Ovary (tissue), 3 donors: ENCODE data around the gene GOLT1A.

Experiments
- POLR2A ChIP-seq: fragments of 450-650 bp; IDR thresholded peaks from one replicate; pipeline ENCODE4 v1.6.1; 2017; ENCODE audit warnings: antibody characterized with exemption, mild to moderate bottlenecking, moderate library complexity
- TF ChIP-seq, protein P1 (sequence below), 3 donors: fragments of 450-650 bp in 2 of 3; fragments of 200-600 bp in 1 of 3; IDR thresholded peaks; one replicate each; pipeline versions ENCODE4 v1.5.1 to v1.8.0; 2016 to 2022; ENCODE audit warnings: antibody characterized with exemption in 3 of 3, mild to moderate bottlenecking in 1 of 3
- donor health status: DM: no; HTN: no; CAD: no.

- TF ChIP-seq, protein P1, sequence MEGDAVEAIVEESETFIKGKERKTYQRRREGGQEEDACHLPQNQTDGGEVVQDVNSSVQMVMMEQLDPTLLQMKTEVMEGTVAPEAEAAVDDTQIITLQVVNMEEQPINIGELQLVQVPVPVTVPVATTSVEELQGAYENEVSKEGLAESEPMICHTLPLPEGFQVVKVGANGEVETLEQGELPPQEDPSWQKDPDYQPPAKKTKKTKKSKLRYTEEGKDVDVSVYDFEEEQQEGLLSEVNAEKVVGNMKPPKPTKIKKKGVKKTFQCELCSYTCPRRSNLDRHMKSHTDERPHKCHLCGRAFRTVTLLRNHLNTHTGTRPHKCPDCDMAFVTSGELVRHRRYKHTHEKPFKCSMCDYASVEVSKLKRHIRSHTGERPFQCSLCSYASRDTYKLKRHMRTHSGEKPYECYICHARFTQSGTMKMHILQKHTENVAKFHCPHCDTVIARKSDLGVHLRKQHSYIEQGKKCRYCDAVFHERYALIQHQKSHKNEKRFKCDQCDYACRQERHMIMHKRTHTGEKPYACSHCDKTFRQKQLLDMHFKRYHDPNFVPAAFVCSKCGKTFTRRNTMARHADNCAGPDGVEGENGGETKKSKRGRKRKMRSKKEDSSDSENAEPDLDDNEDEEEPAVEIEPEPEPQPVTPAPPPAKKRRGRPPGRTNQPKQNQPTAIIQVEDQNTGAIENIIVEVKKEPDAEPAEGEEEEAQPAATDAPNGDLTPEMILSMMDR (IDR thresholded peaks at IDR 0.05): no peak
- TF ChIP-seq POLR2A: no peak
These were observed 12.3 kb downstream of the GOLT1A start for GRCh38 chr1:204201348-204202040.
